Germinal center (tissue), 1 donor: ENCODE measurements around the gene DSCAML1.

Experiments used
- DNase-seq: peaks from one replicate; pipeline ENCODE4 v3.0.0; 2012; ENCODE audit warnings: mixed read lengths, low spot score

The DSCAML1 gene

DNA sequence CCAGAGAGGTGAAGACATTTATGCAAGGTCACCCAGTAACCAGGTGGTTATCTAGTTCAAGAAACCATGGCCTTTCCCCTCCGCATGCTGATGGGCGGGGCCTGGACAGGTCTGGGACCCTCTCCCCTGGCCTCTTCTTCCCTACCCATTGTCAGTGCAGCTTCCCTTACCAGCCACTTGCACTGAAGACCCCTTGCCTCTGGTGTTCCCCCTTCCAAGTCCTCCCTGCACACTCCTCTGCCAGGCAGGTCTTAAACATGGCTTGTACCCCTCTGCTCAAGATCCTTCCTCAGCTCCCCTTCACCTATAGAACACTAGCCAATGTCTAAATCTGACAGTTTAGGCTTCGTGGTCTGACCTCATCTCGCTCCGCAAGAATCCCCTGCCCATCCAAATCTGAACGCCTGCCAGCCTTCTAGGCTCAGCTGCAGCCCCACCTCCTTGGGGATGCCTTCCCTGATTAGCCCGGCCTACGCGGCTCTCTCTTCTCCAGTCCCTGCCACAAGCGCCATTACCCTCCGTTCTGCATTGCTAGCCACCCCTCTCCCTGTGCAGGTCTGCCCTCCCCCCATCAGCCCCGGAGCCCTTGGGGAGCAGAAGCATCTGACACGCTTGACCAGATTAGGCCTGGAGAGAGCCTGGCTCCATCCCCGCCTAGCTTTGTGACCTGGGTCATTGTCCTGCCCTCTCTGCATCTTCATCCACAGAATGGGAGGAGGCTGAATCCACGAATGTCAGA lies 213.8 kb downstream of the DSCAML1 start:
- DNase-seq, result no peak

DNA sequence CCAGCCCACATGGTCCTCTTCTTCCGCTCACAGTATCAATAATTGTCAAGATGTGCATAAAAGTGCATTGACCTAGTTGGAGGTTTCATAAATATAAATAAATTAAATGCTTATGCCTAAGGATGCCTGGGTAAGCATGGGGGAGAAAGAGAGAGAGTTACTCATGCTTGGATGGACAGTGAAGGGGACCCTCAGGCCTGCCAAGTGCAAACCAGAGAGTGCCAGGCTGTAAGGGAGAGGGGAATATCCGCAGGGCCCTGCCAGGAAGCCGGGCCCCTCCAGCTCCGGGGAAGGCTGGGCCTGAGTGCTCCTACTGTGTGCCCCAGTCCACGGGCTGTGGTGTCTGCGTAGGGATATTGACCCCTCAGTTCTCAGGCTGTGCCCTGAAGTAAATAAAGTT lies 214.6 kb downstream of the DSCAML1 start:
- no peak for DNase-seq

DNA sequence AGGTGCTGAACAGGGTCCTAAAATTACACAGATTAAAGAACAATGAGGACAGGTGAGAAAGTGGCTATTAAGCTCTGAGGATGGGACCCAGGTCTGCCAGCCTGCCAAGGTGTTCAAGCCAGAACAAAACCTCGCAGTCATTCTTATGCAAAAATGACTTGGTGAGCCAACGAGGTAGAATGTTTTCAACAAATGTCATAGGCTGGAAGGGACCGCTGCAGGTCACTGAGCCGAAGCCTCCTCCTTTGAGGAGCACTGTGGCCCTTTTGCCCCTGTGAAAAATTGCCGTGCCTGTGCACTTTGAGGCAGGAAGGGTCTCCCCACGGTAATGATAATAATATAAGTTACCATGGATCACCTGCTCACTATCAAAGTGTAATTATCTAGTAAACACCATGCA lies 216.2 kb downstream of the DSCAML1 start:
- no peak for DNase-seq

DNA sequence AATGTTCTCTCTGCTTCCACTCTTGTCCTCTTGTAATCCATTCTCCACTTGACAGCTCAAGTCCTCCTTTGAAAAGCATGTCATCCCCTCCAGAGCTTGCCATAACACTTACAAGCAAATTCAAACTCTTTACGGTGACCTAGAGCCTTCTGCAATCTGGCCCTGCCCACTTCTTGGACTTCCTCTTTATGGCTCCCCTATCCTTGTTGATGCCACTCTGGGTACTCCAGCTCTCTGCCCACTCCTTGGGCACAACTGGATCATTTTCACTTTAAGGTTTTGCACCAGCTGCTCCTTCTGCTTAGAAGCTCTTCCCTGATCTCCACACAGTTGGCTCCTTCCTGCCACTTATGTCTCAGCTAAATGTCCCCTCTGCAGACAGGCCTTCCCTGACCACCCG lies 217.9 kb downstream of the DSCAML1 start:
- DNase-seq, result no peak

DNA sequence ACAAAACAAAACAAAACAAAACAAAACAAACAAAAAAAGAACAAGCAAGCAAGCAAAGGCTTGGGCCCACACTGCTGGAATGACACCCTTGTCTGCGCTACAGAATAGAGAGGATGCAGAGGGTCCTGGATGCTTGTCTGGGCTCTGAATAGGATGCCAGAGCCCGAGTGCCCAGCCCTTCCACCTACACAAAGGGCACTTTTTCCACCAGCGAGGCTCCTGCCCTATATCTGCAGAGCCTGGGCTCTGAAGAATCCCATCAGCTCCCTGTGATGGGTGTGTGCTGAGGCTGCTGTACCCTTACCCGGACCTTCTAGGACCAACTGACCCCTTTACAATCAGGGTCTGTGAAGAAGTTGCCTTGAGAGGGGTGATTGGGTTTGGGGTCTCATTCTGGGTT lies 221.2 kb downstream of the DSCAML1 start:
- DNase-seq, result no peak

DNA sequence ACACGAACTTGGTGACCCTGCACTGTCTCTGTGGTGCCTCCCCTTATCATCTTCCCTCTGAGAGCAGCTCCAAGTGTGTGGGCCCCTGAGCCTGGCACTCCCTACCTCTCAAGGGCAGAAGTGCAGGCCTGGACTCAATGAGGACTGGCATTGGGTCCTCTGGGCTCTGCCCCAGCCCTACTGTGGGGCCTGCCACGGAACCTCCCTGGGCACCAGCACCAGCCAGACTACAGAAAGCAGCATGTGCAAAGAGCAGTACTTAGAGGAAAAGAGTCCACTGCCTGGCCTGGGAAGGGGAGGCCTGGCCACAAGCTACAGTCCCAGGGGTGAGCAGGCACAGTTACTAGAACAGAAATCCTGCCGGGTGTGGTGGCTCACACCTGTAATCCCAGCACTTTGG lies 222.5 kb downstream of the DSCAML1 start:
- DNase-seq, result no peak

DNA sequence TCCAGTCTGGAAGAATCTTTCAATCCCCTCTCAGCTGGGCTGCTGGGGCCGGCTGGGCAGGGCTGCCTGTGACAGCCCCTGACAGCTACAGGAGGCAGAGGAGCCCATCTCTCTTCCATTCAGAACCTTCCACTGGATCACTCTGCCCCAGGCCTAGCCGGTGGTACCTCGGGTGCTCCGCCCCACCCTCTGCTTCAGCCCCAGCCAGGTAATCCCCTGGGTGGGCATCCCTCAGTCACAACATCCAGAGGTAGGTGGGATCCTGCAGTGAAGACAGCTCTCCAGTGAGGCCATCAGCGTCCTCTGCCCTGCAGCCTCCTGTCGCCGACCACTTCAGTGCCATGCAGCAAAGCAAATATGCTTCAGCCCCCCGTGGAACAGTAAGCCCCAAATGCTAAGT lies 223.7 kb downstream of the DSCAML1 start:
- DNase-seq, result no peak

DNA sequence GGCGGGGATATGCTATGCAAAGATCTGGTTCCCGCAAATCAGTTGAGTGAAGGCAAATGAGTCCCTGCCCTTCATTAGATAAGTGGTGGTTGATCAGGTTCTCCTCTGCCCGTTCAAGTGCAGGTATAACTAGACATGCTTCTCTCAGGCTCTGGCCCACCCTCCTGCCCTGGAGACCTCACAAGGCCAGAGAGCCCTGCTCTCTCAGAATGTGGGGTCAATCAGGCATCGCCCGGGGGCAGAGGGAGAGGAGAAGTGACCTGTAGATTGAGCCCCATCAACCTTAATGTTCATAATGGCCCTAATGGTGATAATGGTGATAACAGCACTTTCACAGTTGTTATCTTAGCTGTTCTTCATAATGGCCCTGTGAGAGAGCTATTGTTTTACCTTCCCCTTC lies 224.3 kb downstream of the DSCAML1 start:
- DNase-seq, result no peak

DNA sequence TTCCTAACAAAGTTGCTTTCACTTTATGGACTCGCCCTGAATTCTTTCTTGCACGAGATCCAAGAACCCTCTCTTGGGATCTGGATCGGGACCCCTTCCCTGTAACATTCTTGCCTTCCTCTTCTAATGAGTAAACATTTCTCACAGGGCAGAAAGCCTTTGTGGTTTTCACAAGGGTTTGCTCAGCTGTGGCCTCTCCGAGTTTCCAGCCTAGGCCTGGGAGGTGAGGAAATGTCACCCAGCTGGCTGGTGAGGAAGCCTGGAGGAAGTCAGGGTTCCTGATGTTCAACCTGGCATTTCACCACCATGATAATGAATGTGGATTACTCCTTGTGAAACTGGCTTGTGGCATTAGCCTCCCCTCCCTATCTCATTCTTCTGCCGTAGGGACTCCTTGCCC lies 224.9 kb downstream of the DSCAML1 start:
- DNase-seq, result no peak

DNA sequence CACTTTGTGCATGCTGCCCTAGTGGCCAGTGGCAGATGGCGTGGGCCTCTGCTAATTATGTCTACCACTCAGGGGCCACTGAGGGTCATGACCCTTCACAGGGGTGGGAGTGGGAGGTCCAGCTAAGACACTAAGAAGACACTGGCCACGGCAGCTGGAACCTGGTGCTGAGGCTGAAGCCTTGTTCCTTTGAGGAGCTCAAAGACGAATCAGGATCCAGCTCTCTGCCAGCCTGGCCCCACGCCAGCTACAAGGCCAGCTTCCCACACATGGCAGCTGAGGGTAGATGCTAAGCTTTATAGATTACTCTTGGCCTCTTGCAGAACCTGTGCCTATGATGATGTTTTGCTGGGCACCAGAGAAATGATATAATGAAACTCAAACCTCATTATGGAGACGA lies 226.3 kb downstream of the DSCAML1 start:
- DNase-seq, result no peak

DNA sequence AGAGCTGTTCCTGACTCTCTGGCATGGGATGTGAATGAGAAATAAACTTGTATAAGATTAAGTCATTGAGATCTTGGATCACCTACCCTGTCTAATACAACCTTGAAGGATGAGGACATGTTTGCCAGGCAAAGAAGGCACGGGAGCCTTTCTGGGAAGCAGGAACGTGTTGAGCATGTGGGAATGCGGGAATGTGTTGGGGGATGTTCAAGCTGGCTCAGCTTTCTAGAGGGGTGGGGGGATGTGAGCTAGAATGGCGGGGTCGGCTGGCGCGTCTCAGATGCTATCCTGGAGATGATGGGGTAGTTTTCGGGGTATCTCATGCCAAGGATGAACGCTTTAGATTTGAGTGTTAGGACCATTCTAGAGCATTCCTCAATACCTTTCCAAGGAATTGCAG lies 227.1 kb downstream of the DSCAML1 start:
- DNase-seq, result no peak

DNA sequence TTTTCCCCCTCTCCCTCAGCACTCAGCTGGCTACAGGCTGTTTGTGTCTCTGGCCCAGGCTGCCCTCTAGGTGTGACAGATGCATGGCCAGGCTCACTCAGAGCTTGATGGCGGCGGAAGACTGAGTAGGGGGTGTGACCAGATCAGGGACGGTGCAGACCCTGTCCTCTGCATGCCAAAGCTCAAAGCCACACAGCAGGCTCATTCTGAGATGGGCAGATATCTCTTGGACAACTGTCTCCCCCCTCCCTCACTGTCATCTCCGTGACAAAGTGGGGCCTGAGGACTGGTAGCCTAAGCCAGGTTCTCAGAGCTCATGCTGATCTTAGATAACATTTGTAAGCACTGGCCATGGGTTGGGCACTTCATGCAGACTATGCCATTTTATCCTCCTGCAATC lies 231.3 kb downstream of the DSCAML1 start:
- no peak for DNase-seq

DNA sequence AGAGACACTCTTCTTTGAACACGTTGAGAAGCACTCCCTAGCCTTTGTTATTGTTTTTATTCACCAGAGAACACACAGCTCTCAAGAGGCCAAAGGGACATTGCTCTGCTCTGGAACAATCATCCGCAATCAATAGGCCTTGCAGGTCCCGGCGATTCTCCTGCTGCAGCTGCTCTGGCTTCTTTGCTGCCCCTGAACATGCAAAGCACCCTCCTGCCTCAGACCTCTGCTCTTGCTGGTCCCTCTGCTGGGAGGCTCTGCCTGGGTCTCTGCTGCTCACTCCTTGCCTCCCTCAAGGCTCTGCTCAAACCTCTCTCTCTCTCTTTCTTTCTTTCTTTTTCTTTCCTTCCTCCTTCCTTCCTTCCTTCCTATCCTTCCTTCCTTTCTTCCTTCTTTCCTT lies 232.7 kb downstream of the DSCAML1 start:
- no peak for DNase-seq

DNA sequence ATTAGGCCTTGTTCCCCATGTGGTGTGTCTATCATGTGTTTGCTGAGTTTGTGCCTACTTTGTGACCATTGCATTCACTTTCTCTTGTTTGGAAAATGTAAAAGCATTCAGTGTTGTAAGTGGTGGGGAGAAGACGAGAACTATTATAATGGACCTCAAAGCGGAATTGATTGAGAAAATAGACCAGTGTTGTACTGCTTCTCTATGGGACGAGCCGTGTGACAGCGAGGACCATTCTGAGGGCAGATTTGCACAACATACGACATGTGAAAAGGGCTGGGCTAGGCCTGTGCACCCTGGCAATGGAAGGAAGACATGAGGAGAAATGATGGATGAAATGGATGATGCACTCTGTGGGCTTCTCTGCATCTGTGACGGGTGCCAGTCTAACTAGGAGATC lies 233.5 kb downstream of the DSCAML1 start:
- no peak for DNase-seq

DNA sequence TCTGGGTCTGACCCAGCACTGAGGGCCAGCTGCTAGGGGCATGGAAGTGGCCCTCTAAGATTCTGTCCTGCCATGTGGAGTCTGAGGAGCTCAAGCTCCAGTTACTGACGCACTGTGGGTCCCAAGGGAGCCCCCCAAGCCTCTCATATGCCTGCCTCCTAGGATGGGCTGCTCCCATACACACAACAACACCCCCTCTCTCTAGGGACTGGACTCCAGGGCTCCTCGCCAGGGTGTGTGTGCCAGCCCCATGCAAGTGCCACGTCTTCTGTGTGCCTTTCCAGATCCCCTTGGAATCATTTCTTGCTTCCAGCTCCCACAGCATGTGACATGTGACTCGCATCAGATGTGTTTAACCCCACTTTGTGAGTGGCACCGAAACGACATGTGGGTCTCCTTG lies 234.9 kb downstream of the DSCAML1 start:
- DNase-seq, result no peak

DNA sequence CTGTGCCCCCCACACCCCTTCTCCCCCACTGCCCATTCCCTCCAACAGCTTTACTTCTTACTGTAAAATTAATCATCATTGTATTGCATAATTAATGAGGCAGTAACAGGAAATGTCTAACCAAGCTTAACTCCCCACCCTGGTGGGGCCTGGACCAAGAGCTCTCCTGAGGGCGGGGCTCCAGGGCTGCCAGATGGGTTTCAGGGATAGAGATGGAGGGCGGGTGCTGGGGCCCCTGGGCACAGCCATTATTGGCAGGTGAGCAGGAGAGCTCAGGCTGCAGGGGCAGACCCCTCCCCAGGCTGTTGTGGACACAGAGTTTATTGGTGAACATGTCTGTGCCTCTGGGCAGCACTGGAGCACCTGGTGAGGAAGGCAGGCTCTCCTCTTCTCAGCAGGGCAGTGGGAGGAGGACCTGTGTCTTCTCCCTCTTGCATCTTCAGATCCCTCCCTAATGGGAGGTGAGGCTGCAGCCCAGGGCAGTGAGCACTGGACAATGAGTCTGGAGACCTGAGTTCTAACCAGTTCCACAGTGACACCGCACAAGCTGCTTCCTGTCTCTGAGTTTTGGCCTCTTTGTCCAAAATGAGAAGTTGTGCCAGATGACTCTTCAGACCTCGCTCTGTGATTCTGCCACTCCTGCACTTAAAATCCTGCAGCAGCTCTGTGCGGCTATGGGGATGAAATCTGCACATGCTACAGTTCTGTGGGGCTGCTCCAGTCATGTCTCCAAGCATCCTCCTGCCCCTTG lies 236.1 kb downstream of the DSCAML1 start:
- DNase-seq, result no peak

DNA sequence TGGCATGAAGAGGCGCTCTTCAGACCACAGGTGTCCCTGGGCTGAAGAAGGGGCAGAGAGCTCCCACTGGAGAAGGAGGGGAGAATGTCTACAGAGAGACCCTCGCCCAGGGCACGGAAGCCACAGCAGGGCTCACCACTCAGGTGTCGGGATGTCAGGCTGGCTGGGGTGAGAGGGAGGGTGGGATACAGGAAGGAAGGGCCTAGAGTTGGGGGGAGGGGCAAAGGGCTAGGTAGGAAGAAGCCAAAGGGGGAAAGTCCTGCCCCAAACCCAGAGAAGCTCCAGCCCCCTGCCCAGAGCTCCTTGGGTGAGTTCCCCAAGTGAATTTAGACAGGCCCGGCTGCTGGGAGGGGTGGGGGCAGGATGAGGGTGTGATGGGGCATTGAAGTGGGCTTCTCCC lies 237.3 kb downstream of the DSCAML1 start:
- DNase-seq, result no peak

DNA sequence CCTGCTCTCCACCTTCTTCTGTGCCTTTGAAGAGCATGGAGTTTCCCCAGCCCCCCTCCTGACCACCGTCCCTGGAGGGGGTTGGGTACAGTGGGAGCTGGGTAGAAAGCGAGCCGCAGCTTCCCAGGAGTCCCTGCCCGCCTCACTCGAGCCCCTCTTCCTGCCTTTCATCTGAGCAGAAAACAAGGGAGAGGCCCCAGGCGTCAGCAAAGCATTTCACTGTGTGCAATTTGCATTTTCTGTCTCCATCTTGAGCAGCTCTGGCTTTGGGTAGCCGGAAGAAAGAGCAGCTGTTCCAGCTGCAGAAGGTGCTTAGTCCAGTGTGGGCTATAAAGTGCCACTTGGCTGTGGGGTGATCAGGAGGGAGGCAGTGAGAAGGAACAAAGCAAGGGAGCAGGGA lies 239.7 kb downstream of the DSCAML1 start:
- no peak for DNase-seq

DNA sequence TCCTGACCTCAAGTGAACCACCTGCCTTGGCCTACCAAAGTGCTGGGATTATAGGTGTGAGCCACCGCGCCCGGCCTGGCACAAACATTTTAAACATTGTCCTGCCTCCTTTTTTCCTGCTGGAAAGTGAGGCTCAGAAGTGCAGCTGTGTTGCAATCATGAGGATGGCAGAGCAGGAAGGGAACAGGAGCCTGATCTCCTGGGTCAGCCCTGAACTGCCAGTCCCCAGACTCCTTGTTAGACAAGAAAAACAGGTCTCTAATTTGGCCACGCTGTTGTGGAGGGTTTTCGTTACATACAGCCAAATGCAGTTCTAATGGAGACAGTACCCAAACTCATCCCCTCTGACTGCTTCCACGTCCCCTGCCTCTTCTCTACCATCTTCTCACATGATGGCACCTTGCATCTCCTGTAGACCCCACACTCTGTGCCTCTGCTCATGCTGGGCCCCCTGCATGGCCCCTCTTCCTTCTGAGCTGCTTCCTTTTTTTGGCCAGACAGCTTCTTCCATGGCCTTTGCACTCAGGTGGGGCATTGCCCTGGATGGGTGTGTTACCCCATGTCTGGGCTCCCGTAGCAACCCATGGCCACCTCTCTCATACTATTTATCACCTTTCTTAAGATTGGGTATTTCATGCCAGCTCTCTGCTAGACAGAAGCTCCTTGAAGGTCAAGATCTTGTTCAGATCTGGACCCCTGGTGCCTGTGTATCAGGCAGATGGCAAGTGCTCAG lies 242.2 kb downstream of the DSCAML1 start:
- DNase-seq, result no peak

DNA sequence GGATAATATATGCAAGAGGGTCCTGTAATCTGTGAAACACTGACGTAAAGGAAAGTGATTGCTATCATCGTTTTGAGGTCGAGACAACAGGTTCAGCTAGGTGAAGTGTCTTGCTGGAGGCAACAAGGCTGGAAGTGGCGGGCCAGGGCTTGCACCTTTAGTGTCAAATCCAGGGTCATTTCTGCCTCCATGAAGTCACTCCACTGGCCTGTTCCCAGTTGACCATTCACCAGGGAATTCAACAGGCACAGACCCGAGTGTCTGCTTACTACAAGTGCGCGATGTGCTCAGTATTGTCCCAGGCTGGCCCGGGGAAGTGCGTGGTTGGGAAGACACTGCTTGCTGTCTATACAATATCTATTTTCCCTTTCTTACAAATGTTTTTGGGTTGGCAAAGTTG lies 244.4 kb downstream of the DSCAML1 start:
- DNase-seq, result no peak

DNA sequence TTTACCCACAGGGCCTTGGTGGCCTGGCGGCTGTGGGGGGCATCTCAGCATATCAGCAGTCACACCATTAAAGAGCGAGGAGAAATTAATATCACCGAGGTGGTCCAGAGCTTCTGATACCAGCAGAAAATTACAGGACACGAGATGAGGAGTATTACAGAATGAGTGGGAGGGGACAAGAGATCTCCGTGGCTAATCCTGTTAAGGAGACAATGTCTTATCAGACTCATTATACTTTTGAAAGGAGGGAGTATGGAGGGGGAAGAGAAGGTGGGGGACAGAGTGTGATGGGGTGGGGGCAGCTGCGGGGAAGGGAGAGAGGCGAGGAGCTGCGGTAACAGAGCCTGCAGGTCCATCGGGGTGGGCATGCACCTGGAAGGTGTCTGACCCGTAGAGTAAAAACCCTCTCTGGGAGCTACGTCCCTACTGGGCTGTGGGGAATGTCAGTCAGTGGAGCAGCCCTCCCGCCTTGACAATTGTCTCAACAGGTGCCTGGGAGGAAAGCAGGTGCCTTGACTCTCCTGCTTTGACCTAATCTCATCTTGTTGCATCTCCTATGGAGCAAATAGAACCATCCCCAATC lies 245.2 kb downstream of the DSCAML1 start:
- no peak for DNase-seq

DNA sequence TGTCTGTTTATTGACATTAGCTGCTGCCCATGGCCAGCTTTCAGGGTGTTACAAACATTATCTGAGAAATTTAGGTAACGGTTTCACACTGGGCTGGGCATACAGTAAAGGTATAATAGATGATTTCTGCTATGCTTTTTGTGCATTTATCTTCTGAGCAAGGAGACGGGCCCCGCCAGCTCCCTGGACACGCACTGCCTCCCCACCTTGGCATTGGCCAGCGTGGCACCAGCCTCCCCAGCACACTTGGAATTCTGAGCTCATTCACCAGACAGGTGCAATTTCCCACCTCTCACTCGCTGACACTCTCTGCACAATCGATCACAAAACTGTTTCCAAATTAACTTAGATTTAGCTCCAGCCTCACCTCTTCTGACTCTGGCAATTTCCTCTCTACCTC lies 246.6 kb downstream of the DSCAML1 start:
- DNase-seq, result no peak

DNA sequence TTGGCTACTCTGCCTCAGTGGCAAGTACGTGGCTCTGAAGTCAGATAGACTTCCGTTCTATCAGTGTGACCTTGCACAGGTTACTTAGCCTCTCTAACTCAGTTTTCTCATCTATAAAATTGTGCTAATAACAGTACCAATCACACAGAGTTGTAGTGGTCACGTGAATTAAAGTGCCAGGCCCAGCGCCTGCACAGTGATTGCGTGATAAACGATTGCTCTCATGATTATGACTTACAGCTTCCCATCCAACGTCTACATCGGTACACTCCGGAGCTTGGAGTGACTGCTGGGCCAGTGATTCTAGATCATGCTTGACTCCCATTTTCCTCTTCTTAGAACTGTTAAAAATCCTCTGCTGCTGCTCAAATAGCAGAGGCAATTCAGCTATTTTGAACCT lies 247.6 kb downstream of the DSCAML1 start:
- DNase-seq, result no peak
